ENCODE measurements around the gene MTTP.
A peak's percentile ranks its signal among the peaks of the same experiment; 100 is the strongest.
"Not testable (repeated sequence)": the region's sequence is repeated elsewhere in the genome, so short reads cannot be mapped to it uniquely, and the experiment has no call there.

The MTTP gene

GRCh38 chr4:99574530-99575324 is at the start of gene MTTP:
MTTP (plus strand) TSS chr4:99574824; CDS start chr4:99574910, 86 bp downstream.
- DNase-seq (ENCODE audit: low read depth), result no peak

GRCh38 chr4:99529228-99529627 is 45.4 kb upstream of the MTTP start:
- DNase-seq (ENCODE audit: low read depth), result no peak

- no peak for DNase-seq (ENCODE audit: low read depth)
These were observed 44.7 kb upstream of the MTTP start for GRCh38 chr4:99529956-99530355.

GRCh38 chr4:99534699-99535098 is 39.9 kb upstream of the MTTP start:
- not testable (repeated sequence) for DNase-seq (ENCODE audit: low read depth)

DNA sequence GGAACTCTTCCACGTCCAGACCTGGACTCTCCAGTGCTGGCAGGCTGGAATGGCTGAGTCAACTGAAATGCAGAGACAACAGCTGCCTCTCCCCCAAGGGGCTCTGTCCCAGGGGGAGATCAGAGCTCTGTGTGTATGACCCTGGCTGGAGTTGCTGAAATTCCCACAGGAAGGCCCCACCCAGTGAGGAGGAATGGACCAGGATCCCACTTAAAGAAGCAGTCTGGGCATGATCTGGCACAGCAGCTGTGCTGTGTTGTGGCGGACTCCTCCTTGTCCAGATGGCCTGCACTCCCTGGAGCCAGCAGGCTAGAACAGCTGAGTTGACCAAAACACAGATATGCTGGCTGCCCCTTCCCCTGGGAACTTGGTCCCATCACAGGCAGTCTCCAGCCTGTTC is 38.4 kb upstream of the MTTP start:
- DNase-seq (ENCODE audit: low read depth), result no peak

DNA sequence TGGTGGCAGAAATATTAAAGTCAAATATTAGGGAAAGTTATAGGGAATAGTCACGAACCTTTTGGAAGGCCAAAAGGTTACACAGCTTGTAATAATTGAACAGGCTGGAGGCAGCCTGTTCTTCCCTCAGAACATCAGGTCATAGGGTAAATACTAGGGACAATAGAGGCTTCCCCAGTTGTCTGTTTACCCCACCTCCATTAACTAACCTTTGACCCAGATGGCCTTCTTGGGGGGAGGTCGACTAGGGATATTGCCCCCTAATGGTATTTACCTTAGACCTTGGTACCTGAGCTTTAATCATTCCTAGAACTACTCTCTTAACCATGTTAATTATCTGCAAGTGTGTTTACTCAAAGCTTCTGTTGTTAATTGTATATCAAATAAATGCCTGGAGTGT is 37.8 kb upstream of the MTTP start:
- no peak for DNase-seq (ENCODE audit: low read depth)

DNA sequence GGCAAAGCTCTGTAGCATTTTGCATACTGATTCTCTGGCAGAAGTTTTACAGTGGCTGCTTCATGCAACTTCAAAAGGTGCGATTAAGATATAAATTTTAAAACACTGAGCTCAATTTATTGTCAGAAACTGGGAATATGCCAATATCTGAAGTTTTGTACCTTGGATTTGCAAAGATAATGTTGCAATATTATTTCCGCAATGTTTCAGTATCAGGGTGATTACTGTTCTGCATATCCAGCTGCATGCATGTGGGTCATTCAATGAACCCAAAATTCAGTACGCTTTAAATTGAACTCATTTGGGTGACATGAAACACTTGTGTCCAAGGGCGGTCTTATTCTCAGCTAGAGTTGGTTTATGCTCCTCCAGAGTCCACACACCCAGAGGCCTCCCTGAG is 37.0 kb upstream of the MTTP start:
- no peak for DNase-seq (ENCODE audit: low read depth)

DNA sequence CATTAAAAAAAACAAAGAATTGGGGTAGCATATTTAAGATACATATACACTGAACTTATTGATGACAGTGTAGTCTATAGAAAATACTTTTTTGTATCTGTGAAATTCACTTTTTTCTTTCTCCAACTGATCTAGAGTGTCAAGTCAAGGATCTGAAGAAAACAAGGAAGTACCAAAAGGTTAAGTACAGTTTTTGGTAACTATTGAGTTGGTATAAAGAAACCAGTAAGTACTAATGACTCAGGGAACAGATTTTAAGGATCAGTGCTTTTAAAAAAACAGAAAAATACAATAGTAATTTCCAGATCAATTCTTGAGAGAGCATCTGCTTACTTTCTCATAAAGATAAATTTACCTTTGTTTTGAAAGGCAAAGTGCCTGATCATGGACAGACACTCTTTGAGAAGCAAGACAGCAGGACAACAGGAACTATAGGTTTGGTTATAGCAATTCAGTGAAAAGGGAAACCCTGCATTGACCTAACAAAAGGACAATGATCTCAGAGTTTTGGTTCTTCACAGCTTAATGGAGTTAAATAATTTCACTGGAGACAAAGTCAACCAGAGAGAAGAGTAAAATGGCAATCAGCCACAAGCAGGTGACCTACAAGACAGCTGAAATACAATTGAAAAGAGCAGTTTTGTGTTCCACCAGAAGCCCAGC is 34.2 kb upstream of the MTTP start:
- DNase-seq (ENCODE audit: low read depth), result no peak

DNA sequence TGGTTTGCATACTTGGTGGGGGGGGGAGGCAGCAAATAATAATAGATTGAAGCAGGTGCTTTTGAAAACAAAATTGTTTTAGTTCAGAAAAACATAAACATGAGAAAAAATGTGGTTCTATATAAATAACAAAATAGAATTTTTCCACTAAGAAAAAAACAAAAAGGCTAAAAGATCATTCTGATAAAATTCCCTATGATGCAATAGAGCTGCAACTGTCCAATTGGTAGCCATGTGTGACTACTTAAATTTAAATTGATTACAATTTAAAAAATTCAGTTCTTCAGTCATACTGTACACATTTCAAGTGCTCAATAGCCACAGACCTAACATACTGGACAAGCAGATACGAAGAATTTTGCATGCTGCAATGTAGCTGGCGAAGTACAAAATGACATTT is 21.8 kb upstream of the MTTP start:
- DNase-seq (ENCODE audit: low read depth), result no peak

DNA sequence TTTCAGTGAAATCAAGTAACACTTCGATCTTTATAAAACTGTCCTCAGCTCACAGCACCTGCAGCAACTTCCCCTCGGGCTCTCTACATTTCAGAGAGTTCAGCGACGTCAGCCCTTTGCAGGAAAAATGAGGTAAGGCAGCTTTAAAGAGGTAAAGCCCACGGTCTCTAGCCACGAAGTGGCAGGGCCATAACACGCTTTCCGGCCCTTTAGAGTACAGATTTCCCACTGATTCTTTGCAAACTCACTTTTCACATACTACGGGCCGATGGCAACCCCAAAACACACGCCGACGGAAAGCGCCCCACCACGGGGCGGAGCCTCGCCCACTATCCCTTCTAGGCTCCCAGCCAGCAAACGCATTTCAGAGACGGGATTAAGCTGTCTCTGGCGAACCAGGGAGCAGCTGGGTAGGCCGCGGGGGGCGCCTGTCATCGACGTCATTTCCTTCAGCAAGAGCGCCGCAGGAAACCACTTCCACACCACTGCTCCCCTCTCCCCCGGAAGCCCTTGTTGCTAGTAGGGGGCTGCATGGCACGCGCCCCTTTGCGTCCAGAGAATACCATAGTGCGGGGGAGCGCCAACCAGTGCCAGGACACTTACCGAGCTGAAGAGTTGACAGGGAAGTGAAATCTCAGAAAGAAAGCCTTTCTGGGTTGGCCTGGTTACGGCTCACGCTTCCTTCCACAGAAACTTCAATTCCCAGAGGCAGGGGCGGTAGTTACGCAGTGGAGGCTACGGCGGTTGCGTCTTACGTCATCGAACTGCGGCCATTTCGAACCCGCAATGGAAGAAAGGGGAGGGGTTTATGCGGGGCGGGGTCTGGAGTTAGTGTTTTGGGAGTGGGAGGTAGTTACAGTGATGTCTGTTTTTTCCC is 11.1 kb upstream of the MTTP start, which contains the start of gene TRMT10A:
TSS of gene TRMT10A (minus strand) at position 730 of the 877 bp plus-strand sequence. CDS start 4,701 bp downstream, outside the sequence.
- peak; percentile 93 for DNase-seq (ENCODE audit: low read depth)

- no peak for DNase-seq (ENCODE audit: low read depth)
These were observed 9.7 kb upstream of the MTTP start for GRCh38 chr4:99564921-99565320.

- no peak for DNase-seq (ENCODE audit: low read depth)
These were observed 2.7 kb upstream of the MTTP start for GRCh38 chr4:99571883-99572282.

GRCh38 chr4:99572527-99573240 is 1.9 kb upstream of the MTTP start:
- DNase-seq (ENCODE audit: low read depth), result no peak

- DNase-seq (ENCODE audit: low read depth), result no peak
These were observed 772 bp upstream of the MTTP start for GRCh38 chr4:99573735-99574368.

- DNase-seq (ENCODE audit: low read depth), result no peak
These were observed 4.1 kb downstream of the MTTP start for GRCh38 chr4:99578714-99579113.

GRCh38 chr4:99585516-99585915 is 10.9 kb downstream of the MTTP start:
- no peak for DNase-seq (ENCODE audit: low read depth)

DNA sequence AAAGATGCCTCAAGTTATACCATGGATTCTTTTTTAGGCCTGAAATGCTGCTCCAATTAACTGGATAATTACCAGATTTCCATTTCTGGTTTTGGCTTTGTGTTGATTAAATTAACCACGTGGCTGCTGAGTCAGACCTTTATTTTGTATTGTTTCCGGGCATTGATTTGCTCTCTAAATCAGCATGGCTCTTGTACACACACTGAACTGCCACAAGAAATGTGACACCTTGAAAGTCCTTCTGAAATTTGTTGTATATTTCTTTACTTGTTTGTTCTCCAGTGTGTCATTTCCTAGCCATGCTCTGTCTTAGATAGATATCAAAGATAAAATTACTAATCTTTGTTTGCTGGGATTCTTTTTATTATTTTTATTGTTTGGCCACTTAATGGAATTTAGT is 11.7 kb downstream of the MTTP start:
- no peak for DNase-seq (ENCODE audit: low read depth)

DNA sequence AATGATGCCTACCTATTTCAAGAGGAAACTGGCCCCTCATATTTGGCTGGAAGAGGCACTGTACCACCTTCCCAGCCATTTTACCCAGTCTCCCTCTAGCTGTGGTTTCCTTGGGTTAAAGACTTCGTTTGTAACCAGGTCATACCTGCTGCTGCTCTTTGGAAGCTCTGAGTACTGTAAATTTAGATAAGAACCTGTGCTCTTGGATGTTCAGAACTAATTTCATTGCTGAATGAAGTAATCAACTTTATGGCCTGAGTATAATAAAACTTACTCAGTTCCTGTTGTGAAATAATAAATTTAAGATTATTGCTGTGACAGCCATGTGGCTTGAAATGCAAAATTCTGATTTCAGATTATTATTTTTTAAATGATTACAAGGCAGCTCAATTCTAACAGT is 12.2 kb downstream of the MTTP start:
- no peak for DNase-seq (ENCODE audit: low read depth)

DNA sequence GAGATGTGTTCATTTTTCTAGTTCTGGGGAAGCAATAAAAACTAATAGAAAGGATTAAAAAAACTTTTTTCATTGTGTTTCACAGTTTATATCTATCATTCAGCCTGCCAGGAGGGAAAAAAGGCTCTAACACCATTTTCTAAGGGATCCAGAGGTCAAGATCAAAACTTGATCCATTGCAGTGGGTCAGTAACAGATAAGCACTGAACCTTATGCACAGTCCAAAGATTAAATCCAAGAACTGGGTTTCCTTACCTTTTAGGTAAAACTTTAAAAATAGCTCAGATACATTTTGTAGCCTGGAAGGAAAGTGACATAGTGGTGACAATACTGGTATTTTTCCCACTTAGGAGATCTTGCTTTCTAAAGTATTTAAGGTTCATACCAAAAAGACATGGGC is 12.7 kb downstream of the MTTP start:
- no peak for DNase-seq (ENCODE audit: low read depth)

- no peak for DNase-seq (ENCODE audit: low read depth)
These were observed 13.2 kb downstream of the MTTP start for GRCh38 chr4:99587803-99588202.

GRCh38 chr4:99591757-99592156 is 17.1 kb downstream of the MTTP start:
- DNase-seq (ENCODE audit: low read depth), result no peak
